Spleen (tissue), 7 donors: Measurements from ENCODE around the gene ACKR2.

Experiments used
- POLR2A ChIP-seq, 3 donors: fragments of 450-650 bp; IDR thresholded peaks; one replicate each; pipeline ENCODE4 v1.5.1; 2017; ENCODE audit warnings: antibody characterized with exemption in 3 of 3, mild to moderate bottlenecking in 1 of 3
- POLR2AphosphoS5 ChIP-seq, 3 donors: sonication (generic); formaldehyde crosslinking; IDR thresholded peaks; one replicate each; pipeline ENCODE4 v1.5.1; 2017; ENCODE audit warnings: antibody characterized with exemption in 3 of 3
- TF ChIP-seq, protein P1 (sequence below), 11 experiments: fragments of 200-600 bp in 7 of 11; fragments of 450-650 bp in 4 of 11; sonication (generic) in 4 of 11; IDR thresholded peaks in 8 of 11; conservative IDR thresholded peaks in 3 of 11; 1 replicate in 7 of 11; 2 replicates in 4 of 11; pipeline versions ENCODE4 v1.4.0 to v1.8.0; 2016 to 2021; ENCODE audit warnings: antibody characterized with exemption in 11 of 11, inconsistent platforms in 4 of 11, mild to moderate bottlenecking in 1 of 11
- donor health status: DM: no; HTN: no; CAD: no; lungs with moderate emphysema.
- donor health status: DM: no; HTN: no; CAD: no.
- donor health status: DM: no; HTN: no; CAD: no.

DNA sequence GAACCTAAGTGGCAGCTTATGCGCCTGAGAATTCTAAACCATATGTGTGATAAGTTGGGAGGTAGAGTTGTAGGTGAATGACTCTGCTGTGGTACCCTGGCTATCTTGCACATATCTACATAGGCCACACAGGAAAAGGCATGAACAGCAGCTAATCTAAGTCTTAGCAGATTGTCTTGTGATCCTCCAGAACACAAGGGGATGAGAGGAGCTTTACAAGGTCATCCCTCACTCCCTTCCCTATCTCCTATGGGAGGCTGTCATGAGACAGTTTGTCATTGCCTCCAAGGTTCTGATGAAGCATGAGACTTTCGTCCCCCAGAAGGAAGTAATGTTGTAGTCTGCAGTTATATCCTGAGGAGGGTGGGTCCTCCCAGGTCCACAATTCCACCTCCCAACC is 93.0 kb downstream of the ACKR2 start:
- TF ChIP-seq, protein P1, sequence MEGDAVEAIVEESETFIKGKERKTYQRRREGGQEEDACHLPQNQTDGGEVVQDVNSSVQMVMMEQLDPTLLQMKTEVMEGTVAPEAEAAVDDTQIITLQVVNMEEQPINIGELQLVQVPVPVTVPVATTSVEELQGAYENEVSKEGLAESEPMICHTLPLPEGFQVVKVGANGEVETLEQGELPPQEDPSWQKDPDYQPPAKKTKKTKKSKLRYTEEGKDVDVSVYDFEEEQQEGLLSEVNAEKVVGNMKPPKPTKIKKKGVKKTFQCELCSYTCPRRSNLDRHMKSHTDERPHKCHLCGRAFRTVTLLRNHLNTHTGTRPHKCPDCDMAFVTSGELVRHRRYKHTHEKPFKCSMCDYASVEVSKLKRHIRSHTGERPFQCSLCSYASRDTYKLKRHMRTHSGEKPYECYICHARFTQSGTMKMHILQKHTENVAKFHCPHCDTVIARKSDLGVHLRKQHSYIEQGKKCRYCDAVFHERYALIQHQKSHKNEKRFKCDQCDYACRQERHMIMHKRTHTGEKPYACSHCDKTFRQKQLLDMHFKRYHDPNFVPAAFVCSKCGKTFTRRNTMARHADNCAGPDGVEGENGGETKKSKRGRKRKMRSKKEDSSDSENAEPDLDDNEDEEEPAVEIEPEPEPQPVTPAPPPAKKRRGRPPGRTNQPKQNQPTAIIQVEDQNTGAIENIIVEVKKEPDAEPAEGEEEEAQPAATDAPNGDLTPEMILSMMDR (IDR thresholded peaks at IDR 0.05 in 8 of 11, conservative IDR thresholded peaks at IDR 0.05 in 3 of 11): no peak
- TF ChIP-seq POLR2A (IDR thresholded peaks at IDR 0.05) (no peak), POLR2AphosphoS5 (IDR thresholded peaks at IDR 0.05) (no peak)
